SK-N-DZ (cell line): ENCODE data around the gene HLA-DRA.
"Not testable (repeated sequence)": the region's sequence is repeated elsewhere in the genome, so short reads cannot be mapped to it uniquely, and the experiment has no call there.

ENCODE experiments used
- DNase-seq: peaks from one replicate; pipeline ENCODE4 v3.0.0-alpha.2; 2015; ENCODE audit warnings: low spot score

Gene HLA-DRA

GRCh38 chr6:32431142-32431541 lies 8.5 kb upstream of the HLA-DRA start:
- DNase-seq = no peak

DNA sequence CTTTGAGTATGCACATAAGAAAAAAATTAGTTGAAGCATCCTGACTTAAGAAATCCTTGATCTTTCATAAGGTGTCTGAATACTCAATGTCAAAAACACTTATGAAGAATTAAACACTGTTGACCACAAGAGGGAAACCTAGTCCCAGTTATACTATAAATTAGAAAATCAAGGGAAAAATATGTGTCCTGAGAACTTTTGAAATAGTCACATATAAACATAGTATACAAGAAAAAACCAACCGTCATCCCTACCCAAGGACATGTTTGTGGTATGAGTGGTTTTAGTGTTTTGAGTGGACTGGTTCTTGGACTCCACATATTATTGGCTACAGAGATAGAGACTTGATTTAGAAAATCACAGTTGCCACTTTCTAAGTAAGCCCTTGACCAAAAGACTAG lies 7.6 kb upstream of the HLA-DRA start:
- DNase-seq = no peak

DNA sequence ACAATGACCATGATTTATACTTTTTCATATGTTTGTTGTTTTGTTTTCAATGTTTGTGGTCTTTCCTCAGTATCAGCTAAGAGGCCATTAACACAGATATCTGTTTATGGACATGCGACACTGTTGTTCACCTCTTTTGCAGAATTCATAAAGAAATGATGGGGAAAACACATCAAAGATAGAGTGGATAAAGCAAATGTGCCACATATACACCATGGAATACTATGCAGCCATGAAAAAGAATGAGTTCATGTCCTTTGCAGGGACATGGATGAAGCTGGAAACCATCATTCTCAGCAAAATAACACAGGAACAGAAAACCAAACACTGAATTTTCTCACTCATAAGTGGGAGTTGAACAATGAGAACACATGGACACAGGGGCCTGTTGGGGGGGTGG lies 5.7 kb upstream of the HLA-DRA start:
- DNase-seq = not testable (repeated sequence)

- no peak for DNase-seq
These were observed 3.5 kb upstream of the HLA-DRA start for GRCh38 chr6:32436186-32436585.

DNA sequence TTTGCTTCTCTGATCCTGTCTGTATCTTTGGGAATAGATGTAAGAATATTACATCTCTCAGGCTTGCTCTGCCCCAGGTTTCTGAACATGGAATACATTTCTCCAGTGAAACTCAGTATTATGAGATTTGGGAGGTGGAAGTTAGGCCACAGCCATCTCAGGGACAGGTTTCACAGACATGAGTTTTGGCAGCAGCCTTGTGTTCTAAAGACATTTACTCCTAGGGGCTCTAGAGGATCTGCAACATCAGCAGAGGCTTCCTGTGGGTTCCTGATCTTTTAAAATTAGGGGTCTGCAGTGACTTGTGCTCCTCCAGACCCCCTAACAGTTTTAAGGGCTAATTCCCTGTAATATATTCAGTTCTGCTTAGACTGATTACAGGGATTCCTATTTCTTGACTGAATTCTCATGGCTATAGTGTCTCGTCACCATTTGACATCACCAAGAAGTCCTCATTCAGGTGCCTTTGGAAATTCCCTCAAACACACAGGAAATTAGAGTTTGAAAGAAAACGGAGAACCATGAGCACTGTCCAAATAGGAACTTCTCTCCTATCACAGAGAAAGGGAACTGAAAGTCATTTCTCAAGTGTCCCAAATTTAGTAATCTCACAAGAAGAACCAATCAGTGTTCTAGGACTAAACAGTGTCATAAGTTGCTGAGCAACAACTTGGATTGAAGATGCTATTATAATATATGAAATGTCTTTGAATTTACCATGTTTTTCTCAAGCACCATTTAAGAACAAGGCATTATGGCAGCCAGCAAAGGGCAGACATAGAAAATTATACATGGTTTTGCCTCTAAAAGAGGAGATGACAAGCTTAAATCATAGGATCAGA lies 2.5 kb upstream of the HLA-DRA start:
- DNase-seq = no peak

GRCh38 chr6:32439139-32439538 lies 548 bp upstream of the HLA-DRA start:
- no peak for DNase-seq

- DNase-seq = no peak
These were observed 2.6 kb downstream of the HLA-DRA start for GRCh38 chr6:32442243-32442667.

DNA sequence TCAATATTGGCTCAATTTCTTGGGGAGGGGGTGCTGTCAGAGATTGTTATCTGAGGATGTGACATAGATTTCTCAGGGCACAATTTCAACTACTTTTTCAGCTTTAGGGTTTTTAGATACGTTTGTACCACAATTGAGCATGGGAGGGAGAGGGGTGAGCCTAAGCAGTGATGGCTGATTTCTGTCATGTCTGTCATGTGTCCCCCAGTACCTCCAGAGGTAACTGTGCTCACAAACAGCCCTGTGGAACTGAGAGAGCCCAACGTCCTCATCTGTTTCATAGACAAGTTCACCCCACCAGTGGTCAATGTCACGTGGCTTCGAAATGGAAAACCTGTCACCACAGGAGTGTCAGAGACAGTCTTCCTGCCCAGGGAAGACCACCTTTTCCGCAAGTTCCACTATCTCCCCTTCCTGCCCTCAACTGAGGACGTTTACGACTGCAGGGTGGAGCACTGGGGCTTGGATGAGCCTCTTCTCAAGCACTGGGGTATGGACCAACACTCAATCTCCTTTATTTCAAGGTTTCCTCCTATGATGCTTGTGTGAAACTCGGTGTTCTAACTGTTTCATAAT lies 3.4 kb downstream of the HLA-DRA start:
- no peak for DNase-seq

GRCh38 chr6:32444433-32444832 lies 4.7 kb downstream of the HLA-DRA start:
- no peak for DNase-seq

GRCh38 chr6:32445321-32445854 lies 5.7 kb downstream of the HLA-DRA start:
- DNase-seq = no peak

- no peak for DNase-seq
These were observed 8.2 kb downstream of the HLA-DRA start for GRCh38 chr6:32447932-32448331.

DNA sequence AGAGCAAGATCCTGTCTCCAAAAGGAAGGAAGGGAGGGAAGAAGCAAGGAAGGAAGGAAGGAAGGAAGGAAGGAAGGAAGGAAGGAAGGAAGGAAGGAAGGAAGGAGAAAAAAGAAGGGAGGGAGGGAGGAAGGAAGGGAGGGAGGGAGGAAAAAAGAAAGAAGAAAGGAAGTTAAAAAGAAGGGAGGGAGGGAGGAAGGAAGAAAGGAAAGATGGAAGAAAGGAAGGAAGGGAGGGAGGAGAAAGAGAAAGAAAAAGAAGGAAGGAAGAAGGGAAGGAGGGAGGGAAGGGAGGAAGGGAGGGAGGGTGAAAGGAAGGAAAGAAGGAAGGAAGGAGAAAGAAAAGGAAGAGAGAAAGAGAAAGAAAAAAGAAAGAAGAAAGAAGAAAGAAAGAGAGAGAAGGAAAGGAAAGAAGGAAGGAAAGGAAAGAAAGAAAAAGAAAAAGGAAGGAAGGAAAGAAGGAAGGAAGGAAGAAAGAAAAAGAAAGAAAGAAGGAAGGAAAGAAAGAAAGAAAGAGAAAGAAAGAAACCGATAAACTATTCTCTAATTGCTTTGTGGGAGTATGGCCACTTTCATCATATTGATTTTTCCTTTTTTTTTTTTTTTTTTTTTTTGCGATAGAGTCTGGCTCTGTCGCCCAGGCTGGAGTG lies 9.5 kb downstream of the HLA-DRA start:
- DNase-seq = no peak

- DNase-seq = no peak
These were observed 17.4 kb downstream of the HLA-DRA start for GRCh38 chr6:32457054-32457453.

GRCh38 chr6:32459781-32460424 lies 20.2 kb downstream of the HLA-DRA start:
- no peak for DNase-seq

GRCh38 chr6:32460528-32460927 lies 20.8 kb downstream of the HLA-DRA start:
- no peak for DNase-seq

DNA sequence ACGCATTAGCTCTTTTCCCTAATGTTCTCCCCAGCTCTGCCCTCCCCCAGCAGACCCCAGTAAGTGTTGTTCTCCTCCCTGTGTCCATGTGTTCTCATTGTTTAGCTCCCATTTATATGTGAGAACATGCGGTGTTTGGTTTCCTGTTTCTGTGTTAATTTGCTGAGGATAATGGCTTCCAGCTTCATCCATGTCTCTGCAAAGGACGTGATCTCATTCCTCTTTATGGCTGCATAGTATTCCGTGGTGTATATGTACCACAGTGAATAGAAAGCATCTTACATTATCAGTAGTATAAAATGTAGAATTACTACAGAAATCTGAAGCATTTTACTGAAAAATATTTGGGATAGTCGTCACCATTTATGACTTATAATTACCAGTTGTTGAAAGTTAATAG lies 21.8 kb downstream of the HLA-DRA start:
- DNase-seq = no peak

- no peak for DNase-seq
These were observed 22.9 kb downstream of the HLA-DRA start for GRCh38 chr6:32462609-32463008.

GRCh38 chr6:32467743-32468503 lies 28.2 kb downstream of the HLA-DRA start:
- not testable (repeated sequence) for DNase-seq

GRCh38 chr6:32472781-32473375 lies 33.2 kb downstream of the HLA-DRA start:
- no peak for DNase-seq
